ENCODE results near the gene MYO5B.
"Not testable (repeated sequence)": the region's sequence is repeated elsewhere in the genome, so short reads cannot be mapped to it uniquely, and the experiment has no call there.

MYO5B gene

DNA sequence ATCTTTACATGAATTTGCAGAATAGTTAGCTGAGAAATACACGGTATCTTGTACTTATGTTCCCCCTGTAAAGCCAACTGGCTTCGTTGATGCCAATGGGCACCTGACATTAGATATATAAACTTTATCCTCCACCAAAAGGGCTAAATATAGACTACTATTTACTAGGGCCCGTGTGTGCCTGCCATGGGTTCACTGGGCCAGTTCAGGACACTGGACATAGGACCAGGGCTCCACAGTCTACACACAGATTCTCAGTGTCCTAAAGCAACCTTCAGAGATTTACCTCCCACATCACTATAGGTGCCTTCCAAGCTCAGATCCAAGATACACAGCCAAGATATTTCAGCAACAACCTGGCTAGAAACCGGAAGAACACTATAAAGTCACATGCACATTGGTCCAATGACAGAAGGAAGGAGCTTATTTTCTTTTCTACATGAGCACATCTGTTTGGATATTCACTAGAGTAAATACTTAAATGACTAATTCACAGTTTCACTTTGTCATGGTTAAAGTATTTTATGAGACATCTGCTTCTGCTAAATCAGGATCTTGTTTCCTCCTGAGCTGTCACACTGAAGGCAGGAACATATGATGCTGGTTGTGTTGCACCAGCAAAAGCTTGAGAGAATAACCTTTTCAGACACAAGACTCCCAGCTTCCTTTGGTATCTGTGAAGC is 95.1 kb downstream of the MYO5B start:
- DNase-seq (ENCODE audit: low read depth) = no peak

DNA sequence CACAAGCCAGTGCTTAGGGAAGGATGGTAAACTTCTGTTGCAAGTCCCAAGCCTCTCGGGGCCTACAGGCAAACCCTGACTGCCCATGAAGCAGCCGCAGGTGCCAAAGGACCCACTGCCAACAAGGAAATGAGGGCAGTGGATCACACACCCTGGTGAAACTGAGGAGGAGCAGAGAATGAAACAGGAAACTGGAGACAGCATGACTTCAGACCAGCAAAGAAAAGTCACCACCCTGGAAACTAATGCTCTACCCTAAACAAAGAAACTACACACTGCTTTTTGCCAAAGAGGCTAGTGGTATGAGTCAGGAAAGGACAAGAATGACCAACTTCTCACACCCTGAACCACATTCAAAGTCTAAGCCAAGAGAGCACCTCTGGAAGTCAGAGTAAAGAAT is 97.2 kb downstream of the MYO5B start:
- no peak for DNase-seq (ENCODE audit: low read depth)

DNA sequence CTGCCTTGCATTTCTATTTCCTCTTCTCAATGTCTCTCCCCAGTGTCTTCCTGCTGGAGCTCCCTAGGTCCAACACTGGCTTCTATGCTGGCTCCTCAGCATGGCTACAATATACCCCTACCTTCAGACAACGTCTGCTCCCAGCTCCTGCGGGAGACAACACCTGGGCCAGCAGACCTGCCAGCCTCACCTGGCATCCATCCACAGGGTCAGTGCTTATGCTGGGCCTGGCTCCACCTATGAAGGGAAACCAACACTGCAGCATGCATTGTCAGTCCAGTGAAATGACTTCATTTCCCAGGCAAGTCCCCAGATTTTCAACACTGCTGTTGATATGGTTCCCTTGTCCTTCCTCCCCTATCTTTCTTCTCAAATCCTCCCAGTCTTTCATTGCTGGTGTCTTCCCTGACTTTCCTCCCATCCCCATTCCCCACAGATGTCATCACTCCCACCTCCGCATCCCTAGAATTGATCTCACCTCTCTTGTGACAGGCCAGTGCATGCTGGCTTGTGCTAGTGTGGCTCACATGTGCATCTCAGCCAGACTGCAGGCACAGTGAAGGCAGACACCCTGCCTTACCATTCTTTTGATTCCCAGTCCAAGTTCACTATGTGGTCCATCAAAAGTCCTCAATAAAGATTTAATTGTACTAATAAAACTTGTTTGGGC is 98.0 kb downstream of the MYO5B start:
- DNase-seq (ENCODE audit: low read depth) = no peak

DNA sequence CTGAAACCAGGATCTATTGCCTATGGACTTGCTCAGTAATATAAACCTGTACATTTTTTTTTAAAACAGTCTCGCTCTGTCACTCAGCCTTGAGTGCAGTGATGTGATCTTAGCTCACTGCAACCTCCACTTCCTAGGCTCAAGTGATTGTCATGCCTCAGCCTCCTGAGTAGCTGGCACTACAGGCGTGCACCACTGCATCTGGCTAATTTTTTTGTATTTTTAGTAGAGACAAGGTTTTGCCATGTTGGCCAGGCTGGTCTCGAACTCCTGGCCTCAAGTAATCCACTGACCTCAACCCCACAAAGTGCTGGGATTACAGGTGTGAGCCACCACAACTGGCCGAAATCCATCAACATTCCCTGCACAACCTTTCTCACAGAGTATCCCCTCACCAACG is 100.2 kb downstream of the MYO5B start:
- DNase-seq (ENCODE audit: low read depth) = not testable (repeated sequence)

DNA sequence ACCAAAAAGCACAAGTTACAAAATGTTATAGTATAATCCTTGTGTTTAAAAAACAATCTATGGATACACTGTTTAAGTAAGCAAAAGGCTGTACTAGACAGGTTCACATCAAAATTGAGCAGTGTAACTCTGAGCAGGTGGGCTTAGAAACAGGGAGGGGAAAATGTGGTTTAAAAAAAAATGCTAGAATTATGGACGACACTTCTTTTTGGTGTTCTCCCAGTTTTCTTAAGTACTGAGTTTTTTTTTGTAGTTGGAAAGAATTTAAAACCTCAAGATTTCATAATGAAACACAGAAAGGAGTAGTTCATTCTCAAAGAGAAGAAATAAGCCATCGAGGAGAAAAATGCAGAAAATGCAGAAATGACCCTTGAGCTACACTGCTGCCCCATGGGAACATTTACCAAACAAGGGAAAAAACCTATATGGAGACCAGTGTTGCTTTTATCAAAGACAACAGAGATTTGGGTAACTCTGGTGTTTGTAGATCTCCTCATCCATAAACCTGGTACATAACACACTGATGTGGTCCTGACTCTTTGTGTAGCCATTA is 100.7 kb downstream of the MYO5B start:
- no peak for DNase-seq (ENCODE audit: low read depth)

DNA sequence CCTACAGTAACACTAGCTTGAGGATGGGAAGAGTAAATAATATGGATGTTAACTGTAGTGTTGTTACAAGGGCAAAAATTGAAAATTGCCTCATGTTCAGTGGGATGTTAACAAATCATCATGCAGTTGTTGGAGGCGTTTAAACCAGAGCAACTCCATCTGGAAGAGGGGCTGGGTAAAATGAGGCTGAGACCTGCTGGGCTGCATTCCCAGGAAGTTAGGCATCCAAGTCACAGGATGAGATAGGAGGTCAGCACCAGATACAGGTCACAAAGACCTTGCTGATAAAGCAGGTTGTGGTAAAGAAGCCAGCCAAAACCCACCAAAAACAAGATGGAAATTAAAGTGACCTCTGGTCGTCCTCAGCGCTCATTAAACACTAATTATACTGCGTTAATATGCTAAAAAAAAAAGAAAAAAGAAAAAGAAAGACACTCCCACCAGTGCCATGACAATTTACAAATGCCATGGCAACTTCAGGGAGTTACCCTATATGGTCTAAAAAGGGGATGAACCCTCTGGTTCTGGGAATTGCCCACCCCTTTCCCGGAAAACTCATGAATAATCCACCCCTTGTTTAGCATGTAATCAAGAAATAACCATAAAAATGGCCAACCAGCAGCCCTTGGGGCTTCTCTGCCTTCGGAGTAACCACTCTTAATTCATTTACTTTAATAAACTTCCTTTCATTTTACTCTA is 101.4 kb downstream of the MYO5B start:
- DNase-seq (ENCODE audit: low read depth) = no peak

DNA sequence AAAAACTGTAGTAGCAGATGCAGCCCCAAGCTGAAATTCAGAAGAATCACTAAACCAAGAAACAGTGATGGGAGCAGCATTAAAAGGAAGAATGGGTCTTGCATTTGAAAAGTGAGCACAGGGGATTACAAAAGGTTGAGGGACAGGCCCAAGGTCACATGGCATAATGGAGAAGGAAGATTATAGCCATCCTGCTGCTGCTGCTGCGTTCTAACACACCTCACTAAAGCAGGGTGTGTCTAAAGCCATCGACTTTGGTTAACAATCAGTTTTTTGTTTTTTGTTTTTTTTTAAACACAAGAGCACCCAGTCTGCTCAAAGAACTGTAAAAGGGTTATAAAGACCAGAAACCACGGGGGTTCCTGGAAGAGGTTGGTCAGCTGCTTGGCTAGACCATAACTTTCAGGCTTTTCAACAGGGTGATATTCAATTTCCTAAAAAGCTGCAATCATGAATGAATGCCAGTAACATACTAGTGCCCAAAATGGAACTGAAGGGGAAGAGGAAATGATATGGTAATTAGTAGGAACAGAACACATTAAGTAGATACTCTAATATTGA is 102.6 kb downstream of the MYO5B start:
- no peak for DNase-seq (ENCODE audit: low read depth)

DNA sequence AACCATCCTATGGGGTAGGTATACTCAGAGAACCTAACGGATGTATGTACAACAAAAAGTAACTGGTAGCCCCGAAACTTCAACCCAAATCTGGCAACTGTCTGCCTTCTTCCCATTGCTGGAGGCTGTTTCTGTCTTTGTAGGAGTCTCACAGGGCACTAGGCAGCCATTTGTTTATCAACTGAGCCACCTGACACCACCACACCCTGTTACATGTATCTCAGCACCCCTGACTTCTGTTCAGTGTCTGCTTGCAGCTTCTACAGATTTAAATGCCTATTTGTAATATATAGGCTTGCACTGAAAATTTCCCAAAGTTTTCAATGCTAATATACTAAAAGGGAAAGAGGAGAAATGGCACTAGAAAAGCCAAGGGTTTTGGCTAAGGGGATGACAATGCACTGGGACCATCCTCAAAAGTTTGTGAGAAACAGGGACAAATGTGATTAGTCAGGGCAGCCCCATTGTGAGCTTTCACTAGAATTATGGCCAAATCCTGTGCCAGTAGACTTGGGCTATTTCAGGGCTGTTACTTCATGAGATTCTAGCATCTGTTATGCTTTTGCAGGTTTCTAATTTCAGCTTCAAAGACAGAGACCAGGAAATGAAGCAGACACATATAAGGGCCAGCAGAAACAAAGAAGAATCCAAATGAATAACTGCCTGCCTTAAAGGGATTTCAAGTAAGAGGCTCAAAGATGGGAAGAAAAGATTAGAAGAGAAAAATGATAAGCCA is 103.3 kb downstream of the MYO5B start:
- no peak for DNase-seq (ENCODE audit: low read depth)

DNA sequence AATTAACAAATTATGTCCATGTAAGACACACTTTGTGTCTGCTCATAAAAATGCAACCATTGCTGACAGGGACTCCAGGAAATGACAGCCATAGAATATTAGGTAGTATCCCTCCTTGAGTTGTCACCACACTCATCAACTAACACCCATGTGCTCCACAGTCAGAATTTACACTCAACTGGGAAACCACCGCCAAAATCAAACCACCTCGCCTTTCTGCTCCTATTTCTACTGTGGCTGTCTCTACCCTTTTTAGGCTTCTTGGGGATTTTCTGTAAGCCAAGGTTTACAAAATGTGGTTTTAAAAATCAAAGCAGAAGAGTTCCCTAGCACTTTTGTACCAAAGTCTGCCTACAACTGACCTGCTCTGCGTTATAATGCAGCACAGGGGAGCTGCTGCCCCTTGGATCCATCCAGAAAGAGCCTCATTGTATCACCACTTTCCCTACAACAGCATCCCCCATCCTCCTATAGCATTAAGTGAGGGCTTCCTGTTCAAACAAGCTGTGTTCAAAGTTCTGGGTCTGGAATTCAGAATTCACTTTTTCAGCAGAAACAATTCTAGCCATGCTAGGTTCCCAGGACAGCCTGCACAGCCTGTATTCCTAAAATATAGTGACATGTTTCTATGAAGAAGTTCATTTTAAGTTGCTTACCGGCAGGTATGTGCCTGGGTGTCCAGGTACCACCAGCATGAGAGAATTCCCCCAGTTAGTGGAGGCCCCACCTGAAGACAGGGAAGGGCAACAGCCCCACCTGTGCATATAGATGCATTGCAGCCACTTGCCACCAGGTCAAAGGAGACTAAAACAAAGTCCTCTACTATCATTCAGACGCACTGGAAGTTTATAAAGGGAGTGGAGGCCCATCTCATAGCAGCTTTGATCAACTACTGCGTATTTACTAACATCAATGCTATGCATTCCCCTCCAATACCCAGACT is 104.3 kb downstream of the MYO5B start:
- no peak for DNase-seq (ENCODE audit: low read depth)

DNA sequence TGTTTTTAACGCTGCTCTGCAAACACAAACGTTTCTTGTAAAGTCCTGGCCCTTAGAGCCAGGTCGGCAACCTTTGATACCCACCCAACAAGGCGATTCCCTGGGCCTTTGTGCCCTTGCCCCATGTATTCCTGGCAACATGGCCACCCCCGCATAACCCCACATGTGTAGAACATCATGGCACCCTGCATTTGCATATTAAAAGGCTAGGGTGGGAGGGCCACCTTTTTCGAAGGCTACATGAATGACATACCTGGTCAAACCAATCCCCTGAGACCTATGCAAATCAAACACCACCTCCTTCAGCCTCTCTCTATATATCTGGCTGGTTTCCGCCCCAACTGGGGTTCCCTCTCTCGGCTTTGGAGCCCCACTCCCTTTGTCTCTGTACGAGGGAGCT is 105.2 kb downstream of the MYO5B start:
- DNase-seq (ENCODE audit: low read depth) = no peak

DNA sequence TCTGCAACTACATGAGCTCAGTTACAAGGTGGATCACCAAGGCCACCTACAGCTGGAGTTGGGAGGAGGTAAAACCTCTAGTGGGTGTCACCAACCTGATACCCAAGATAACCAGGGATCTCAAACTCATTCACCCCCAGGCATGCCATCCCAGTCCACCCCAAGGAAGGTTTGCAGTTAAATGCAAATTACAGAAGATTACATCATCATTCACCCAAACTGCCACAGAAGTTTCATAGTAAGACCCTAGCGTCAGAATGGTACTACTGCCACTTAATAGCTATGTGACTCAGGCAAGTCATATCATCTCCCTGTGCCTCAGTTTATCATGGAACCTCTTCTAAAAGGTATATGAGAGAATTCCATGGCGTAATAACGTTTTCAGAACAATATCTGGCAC is 111.2 kb downstream of the MYO5B start:
- no peak for DNase-seq (ENCODE audit: low read depth)

DNA sequence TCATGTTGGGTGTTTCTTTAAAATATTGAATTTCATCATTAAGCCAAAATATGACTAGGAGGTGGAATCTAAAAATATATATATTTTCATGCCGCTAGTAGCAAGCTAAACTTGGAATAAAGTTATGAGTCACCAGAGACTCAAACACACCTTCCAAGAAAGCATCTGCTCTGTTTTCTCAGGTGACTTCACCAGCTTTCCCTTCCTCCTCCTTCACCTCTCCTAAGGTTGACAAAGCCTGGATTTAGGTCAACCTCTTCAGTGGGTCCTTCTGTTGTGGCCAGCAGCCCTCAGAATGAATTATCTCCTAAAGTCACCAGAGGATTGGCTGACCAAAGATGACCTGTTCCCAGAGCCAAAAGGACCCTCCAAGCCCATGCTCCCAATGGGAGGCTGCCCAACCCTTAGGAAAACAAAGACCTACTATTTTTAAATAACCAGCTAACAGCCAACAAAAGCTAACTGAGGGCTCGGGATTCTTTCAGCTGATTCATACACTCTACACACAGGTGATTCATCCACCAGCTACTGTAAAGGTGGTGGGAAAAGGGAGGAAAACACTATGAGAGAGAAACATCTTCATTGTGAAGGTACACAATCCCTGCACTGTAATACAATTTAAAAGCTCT is 113.9 kb downstream of the MYO5B start:
- no peak for DNase-seq (ENCODE audit: low read depth)

DNA sequence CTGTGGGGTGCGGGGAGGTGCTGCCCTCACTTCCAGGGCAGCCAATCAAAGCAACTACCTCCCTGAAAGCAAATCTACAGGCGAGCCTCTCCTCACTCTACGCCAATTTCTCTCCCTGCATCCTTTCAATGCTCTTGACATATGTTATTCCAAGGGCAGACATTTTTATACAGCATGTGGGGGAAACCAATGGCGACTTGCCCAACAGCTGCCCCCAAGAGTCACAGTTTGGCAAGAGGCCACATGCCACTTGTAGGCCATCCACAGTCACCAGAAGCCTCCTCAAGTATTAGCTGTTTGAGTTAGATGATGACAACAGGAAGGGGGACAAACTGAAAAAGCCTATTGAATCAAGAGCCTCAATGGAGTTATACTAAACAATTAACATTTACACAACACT is 114.6 kb downstream of the MYO5B start:
- DNase-seq (ENCODE audit: low read depth) = no peak

DNA sequence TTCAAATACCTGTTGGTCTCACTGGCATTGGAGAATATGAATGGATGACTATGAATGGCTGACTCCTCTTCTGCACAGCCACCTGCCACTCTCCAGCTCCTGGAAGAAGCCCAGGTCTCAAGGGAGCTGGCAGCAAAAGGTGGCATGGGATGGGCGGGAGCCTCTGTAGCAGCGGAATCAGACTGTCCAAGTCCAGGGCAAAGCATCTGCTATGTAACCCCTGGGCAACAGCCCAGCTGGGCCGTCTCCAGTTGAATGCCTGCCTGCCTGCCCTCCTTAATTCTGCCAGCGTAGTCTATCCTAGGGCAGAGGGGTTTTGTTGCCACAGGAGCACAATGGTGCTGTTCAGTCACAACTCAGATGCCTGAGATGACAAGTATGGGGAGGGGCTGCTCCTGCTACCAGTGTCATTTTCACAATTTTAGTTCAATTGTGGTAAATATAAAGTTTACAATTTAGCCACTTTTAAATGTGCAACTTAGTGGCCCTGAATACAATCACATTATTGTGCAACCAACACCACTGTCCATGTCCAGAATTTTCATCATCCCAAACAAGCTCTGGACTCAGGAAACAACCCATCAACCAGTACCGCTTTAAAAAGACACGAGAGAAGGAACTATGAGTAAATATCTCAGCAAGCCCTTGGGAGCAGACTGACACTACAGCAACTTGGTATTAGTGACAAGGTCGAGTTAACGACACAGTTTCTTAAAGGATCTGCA is 115.2 kb downstream of the MYO5B start:
- no peak for DNase-seq (ENCODE audit: low read depth)

DNA sequence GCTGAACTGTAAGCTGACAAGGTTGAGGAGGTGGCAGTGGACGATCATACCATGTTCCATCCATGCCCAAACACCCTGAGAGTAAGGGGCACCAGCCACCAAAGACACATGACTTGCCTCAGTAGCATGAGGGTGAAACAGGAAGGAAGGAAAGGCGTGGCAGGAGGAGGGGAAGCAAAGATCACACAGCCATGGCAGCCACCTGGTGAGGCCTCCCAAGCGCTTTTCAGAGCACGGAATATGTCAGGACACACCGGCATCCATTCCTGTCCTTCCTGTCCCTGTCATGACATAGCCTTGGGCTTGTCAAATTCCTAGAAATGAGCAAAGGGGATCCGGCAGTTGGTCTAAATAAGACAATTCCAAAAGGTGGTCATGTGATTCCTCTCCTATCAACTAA is 118.7 kb downstream of the MYO5B start:
- no peak for DNase-seq (ENCODE audit: low read depth)

DNA sequence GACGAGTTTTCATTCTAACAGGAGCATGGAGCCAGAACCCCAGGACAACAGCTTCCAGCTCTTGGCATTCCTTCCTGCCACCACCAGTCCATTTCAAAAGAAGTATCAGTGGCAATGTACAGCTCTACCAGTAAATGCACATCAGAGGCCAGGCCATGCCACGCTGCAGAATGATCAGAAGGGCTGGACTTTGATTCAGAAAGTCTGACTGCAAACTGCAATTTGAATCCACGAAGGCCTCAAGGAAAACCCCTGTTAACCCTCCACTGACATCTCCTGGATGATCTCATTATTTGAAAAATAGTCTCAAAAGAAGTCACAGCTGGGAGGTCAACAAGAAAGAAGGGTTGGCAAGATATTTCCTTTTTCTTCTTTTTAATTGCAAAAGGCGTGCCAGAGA is 119.2 kb downstream of the MYO5B start:
- DNase-seq (ENCODE audit: low read depth) = no peak

DNA sequence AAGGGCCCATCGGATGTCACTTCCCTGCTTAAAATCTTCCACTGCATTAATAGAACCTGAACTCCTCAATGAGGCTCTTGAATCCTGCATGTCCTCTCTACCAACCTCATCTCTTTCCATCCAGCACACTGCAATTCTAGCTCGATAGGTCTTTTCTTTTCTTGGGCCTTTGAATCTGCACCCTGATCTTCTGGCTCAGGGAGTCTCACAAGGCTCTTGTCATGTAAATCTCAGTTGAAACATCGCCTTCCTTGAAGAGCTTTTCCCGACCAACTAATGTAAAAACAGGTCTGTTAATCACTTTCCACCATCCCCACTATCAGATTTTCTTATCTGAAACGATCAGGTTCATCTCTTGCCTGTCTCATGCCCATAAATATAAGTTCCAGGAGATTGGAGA is 120.5 kb downstream of the MYO5B start:
- DNase-seq (ENCODE audit: low read depth) = no peak

DNA sequence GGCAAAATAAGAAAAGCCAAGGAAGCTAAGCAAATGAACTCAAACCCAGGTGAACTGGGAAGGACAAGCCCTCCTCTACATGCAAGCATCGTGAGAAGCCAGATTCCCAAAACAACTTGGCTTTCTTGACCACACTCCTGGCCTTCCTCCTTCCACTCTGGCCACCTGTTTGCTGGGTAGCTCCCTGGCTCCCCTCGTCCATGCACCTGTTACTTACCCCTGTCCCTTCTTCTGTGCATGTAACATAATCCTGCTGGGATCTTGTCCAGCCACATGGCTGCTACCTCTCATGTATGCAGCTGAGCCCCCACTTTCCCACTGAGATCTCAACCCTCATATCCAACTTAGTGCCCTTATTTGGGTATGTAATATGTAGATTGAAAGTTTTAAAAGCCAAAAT is 121.6 kb downstream of the MYO5B start:
- no peak for DNase-seq (ENCODE audit: low read depth)

DNA sequence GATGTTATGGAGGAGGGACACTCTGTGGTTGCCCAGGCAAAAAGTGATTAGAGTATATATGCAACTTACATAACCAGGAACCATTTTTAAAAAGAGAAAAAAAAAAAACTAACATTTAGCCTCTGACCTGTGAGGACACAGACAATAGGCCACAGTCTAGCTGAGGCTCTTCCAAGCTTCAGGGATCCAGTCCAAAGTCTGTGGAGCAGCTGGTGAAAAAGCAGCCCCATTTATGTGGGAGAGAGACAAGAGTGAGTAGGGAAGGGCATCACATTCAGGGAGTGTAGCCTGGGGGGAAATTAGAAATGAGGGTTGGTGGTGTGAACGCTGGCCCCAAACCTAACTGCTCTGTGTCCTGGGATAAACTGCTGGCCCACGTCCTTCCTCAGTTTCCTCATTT is 122.8 kb downstream of the MYO5B start:
- DNase-seq (ENCODE audit: low read depth) = no peak

DNA sequence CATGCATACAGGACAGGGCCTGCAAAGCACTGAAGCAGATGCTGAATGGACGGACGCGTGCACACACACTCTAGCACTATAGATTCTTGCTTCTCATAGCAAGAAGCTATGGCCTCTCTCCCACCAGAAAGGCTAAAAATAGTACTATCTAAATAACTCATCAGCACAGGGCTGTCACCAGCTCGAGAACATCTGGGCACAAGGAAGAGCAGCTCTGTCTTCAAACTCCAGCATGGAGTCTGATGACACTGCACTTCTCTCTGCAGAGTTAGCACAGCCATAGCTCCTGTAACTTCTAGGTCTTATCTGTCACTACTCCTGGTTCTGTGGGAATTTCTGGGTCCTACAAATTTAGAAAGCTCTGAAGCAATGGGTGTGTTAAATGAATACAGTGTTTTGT is 123.5 kb downstream of the MYO5B start:
- DNase-seq (ENCODE audit: low read depth) = no peak

Data from activated T-helper 9 cell treated with anti-CD3 and anti-CD28 coated beads, Interleukin-2, amount 50 U/mL, for 16 hours (primary cell).